Stimulated activated CD4-positive, alpha-beta T cell treated with anti-CD3 and anti-CD28 coated beads, TNF-alpha, amount 100 ng/mL, for 4 hours (primary cell): Measurements from ENCODE around the gene ANKRD44.
"Not testable (repeated sequence)": the region's sequence is repeated elsewhere in the genome, so short reads cannot be mapped to it uniquely, and the experiment has no call there.

Source experiments
- DNase-seq, 3 experiments: peaks; one replicate each; pipeline ENCODE4 v3.0.0-alpha.2; 2020; ENCODE audit warnings: low read depth in 3 of 3

The ANKRD44 gene

GRCh38 chr2:197287596-197287932 is 23.0 kb downstream of the ANKRD44 start:
- not testable (repeated sequence) for DNase-seq

GRCh38 chr2:197286805-197287595 is 23.6 kb downstream of the ANKRD44 start:
- no peak for DNase-seq

- DNase-seq, result no peak
These were observed 25.2 kb downstream of the ANKRD44 start for GRCh38 chr2:197285361-197285760.

- no peak for DNase-seq
These were observed 25.6 kb downstream of the ANKRD44 start for GRCh38 chr2:197284956-197285355.

GRCh38 chr2:197281421-197281820 is 29.2 kb downstream of the ANKRD44 start:
- DNase-seq, result no peak

GRCh38 chr2:197280015-197280702 is 30.4 kb downstream of the ANKRD44 start:
- no peak for DNase-seq

- DNase-seq, result no peak
These were observed 31.5 kb downstream of the ANKRD44 start for GRCh38 chr2:197278799-197279763.

- no peak for DNase-seq
These were observed 32.8 kb downstream of the ANKRD44 start for GRCh38 chr2:197277794-197278193.

- no peak for DNase-seq
These were observed 34.4 kb downstream of the ANKRD44 start for GRCh38 chr2:197276156-197276555.

- DNase-seq, result no peak
These were observed 35.6 kb downstream of the ANKRD44 start for GRCh38 chr2:197274937-197275336.

- no peak for DNase-seq
These were observed 36.2 kb downstream of the ANKRD44 start for GRCh38 chr2:197274349-197274748.

GRCh38 chr2:197273485-197273884 is 37.1 kb downstream of the ANKRD44 start:
- no peak for DNase-seq

GRCh38 chr2:197270601-197271000 is 40.0 kb downstream of the ANKRD44 start:
- no peak for DNase-seq

- DNase-seq, result no peak
These were observed 40.8 kb downstream of the ANKRD44 start for GRCh38 chr2:197269815-197270214.

GRCh38 chr2:197268786-197269584 is 41.6 kb downstream of the ANKRD44 start:
- DNase-seq, result no peak

- DNase-seq, result no peak
These were observed 44.1 kb downstream of the ANKRD44 start for GRCh38 chr2:197266477-197266876.

- no peak for DNase-seq
These were observed 44.7 kb downstream of the ANKRD44 start for GRCh38 chr2:197265924-197266323.

GRCh38 chr2:197265036-197265435 is 45.5 kb downstream of the ANKRD44 start:
- DNase-seq, result no peak

GRCh38 chr2:197264332-197264731 is 46.2 kb downstream of the ANKRD44 start:
- DNase-seq, result no peak

GRCh38 chr2:197263077-197263476 is 47.5 kb downstream of the ANKRD44 start:
- DNase-seq, result no peak

- no peak for DNase-seq
These were observed 48.8 kb downstream of the ANKRD44 start for GRCh38 chr2:197261808-197262226.
